ENCODE results near the gene ERGIC1.

ERGIC1 gene

GRCh38 chr5:172969921-172970320, 135.9 kb downstream of the ERGIC1 start:
- no peak for TF ChIP-seq CTCF (IDR thresholded peaks at IDR 0.05)

- TF ChIP-seq CTCF (IDR thresholded peaks at IDR 0.05): no peak
These were observed 137.4 kb downstream of the ERGIC1 start for GRCh38 chr5:172971482-172971881.

GRCh38 chr5:172972552-172972951, 138.5 kb downstream of the ERGIC1 start:
- no peak for TF ChIP-seq CTCF (IDR thresholded peaks at IDR 0.05)

- TF ChIP-seq CTCF (IDR thresholded peaks at IDR 0.05): no peak
These were observed 139.3 kb downstream of the ERGIC1 start for GRCh38 chr5:172973127-172973916.

- TF ChIP-seq CTCF (IDR thresholded peaks at IDR 0.05): no peak
These were observed 139.9 kb downstream of the ERGIC1 start for GRCh38 chr5:172973931-172974330.

- no peak for TF ChIP-seq CTCF (IDR thresholded peaks at IDR 0.05)
These were observed 141.2 kb downstream of the ERGIC1 start for GRCh38 chr5:172975289-172975688.

- no peak for TF ChIP-seq CTCF (IDR thresholded peaks at IDR 0.05)
These were observed 145.7 kb downstream of the ERGIC1 start for GRCh38 chr5:172979778-172980177.

GRCh38 chr5:172981931-172982330, 147.9 kb downstream of the ERGIC1 start:
- TF ChIP-seq CTCF (IDR thresholded peaks at IDR 0.05): no peak
